SK-N-SH (cell line): Measurements from ENCODE around the gene PLSCR1. TPM values are rescaled to one million over a fixed set of nuclear protein-coding genes. Genes with fewer than 3 reads are reported as not detected.

ENCODE experiments used
- CTCF ChIA-PET: fragments of 300-600, 350-600 bp; formaldehyde crosslinking; extraction: SDS; loops from one replicate; lab custom pipeline; 2021; lab: Yijun Ruan, JAX
- POLR2A ChIA-PET: fragments of 350-600 bp; sonication (Branson Sonifier 250); formaldehyde crosslinking; extraction: SDS; loops from one replicate; lab custom pipeline; 2020; ENCODE audit warnings: antibody characterized with exemption, inconsistent platforms; lab: Yijun Ruan, JAX
- DNase-seq: peaks from one replicate; pipeline ENCODE4 v3.0.0; 2012
- H2AFZ ChIP-seq: fragments of 200-600 bp; sonication (generic); 2 replicates; pipeline ENCODE4 v1.8.1; 2016; ENCODE audit warnings: antibody characterized with exemption, mild to moderate bottlenecking, low read depth
- H3F3A ChIP-seq: fragments of 200-600 bp; sonication (generic); replicated peaks from 2 replicates; pipeline ENCODE3; 2016; ENCODE audit warnings: antibody characterized with exemption, mild to moderate bottlenecking; ENCODE audit not compliant: insufficient read depth
- H3K27ac ChIP-seq, 2 experiments: fragments of 200-500 bp in 1 of 2; fragments of 200-600 bp in 1 of 2; sonication (Bioruptor generic) in 1 of 2; sonication (generic), shearing (Covaris generic) in 1 of 2; 2 replicates each; pipeline versions ENCODE4 v1.5.1 to v1.6.1; 2014 to 2016; ENCODE audit warnings: low read depth in 2 of 2, inconsistent platforms in 1 of 2, low read length in 1 of 2, mild to moderate bottlenecking in 1 of 2, mixed read lengths in 1 of 2
- H3K27me3 ChIP-seq: fragments of 200-600 bp; sonication (generic), shearing (Covaris generic); 2 replicates; pipeline ENCODE4 v1.6.1; 2016; ENCODE audit warnings: mixed run types; ENCODE audit not compliant: insufficient read depth
- H3K36me3 ChIP-seq, 2 experiments: fragments of 200-500 bp in 1 of 2; fragments of 200-600 bp in 1 of 2; sonication (Bioruptor generic) in 1 of 2; sonication (generic) in 1 of 2; replicated peaks in 1 of 2; 2 replicates each; pipeline versions ENCODE3 to v1.5.1; 2014 to 2016; ENCODE audit warnings: low read length in 1 of 2, mild to moderate bottlenecking in 1 of 2; ENCODE audit not compliant: insufficient read depth in 2 of 2, control insufficient read depth in 1 of 2
- H3K4me1 ChIP-seq, 2 experiments: fragments of 200-500 bp in 1 of 2; fragments of 200-600 bp in 1 of 2; sonication (Bioruptor generic) in 1 of 2; sonication (generic), shearing (Covaris generic) in 1 of 2; 2 replicates each; pipeline versions ENCODE4 v1.5.1 to v1.6.1; 2014 to 2016; ENCODE audit warnings: low read depth in 1 of 2, low read length in 1 of 2, mixed run types in 1 of 2; ENCODE audit not compliant: insufficient read depth in 2 of 2, control insufficient read depth in 1 of 2
- H3K4me2 ChIP-seq: fragments of 200-600 bp; sonication (generic), shearing (Covaris generic); 2 replicates; pipeline ENCODE4 v1.6.1; 2017; ENCODE audit warnings: mixed run types
- H3K4me3 ChIP-seq, 2 experiments: fragments of 200-500 bp in 1 of 2; fragments of 200-600 bp in 1 of 2; sonication (Bioruptor generic) in 1 of 2; sonication (generic), shearing (Covaris generic) in 1 of 2; 2 replicates each; pipeline versions ENCODE4 v1.5.1 to v1.8.1; 2014 to 2016; ENCODE audit warnings: low read depth in 2 of 2, inconsistent platforms in 1 of 2, low read length in 1 of 2, mild to moderate bottlenecking in 1 of 2, mixed read lengths in 1 of 2, moderate library complexity in 1 of 2
- H3K79me2 ChIP-seq: fragments of 200-600 bp; sonication (generic); 2 replicates; pipeline ENCODE4 v1.8.1; 2017; ENCODE audit warnings: mild to moderate bottlenecking; ENCODE audit not compliant: insufficient read depth
- H3K9ac ChIP-seq: fragments of 200-600 bp; sonication (generic); 2 replicates; pipeline ENCODE4 v1.6.1; 2017; ENCODE audit warnings: mixed run types
- H3K9me2 ChIP-seq: fragments of 200-600 bp; sonication (generic); 2 replicates; pipeline ENCODE4 v1.6.1; 2017; ENCODE audit warnings: mixed run types
- H3K9me3 ChIP-seq: fragments of 200-600 bp; sonication (generic); 2 replicates; pipeline ENCODE4 v1.6.1; 2017; ENCODE audit warnings: mixed run types, mild to moderate bottlenecking, moderate library complexity
- H4K20me1 ChIP-seq: fragments of 200-600 bp; sonication (generic); 2 replicates; pipeline ENCODE4 v1.6.1; 2017; ENCODE audit warnings: mild to moderate bottlenecking, mixed run types; ENCODE audit not compliant: insufficient read depth
- CHD2 ChIP-seq: fragments of 150-350 bp; IDR thresholded peaks from 2 replicates; pipeline ENCODE4 v1.6.1; 2018; ENCODE audit warnings: low read length; ENCODE audit not compliant: partially characterized antibody
- CTCF ChIP-seq: fragments of 200-600 bp; sonication (generic); IDR thresholded peaks from 2 replicates; pipeline ENCODE4 v1.6.1; 2017; ENCODE audit warnings: antibody characterized with exemption, mild to moderate bottlenecking, moderate library complexity
- GATA2 ChIP-seq: sonication (generic); formaldehyde crosslinking; IDR thresholded peaks from 2 replicates; pipeline ENCODE4 v1.5.0; 2020; ENCODE audit warnings: mild to moderate bottlenecking, missing genetic modification reagents
- MEF2A ChIP-seq: IDR thresholded peaks from 2 replicates; pipeline ENCODE4 v1.4.0; 2012; ENCODE audit warnings: low read depth, borderline replicate concordance
- MXI1 ChIP-seq: IDR thresholded peaks from 2 replicates; pipeline ENCODE4 v1.6.1; 2012; ENCODE audit warnings: mild to moderate bottlenecking, low read depth, low read length, improper control_type of control experiment
- NFIC ChIP-seq: IDR thresholded peaks from 2 replicates; pipeline ENCODE4 v1.4.0; 2012; ENCODE audit warnings: borderline replicate concordance
- NRF1 ChIP-seq: IDR thresholded peaks from 2 replicates; pipeline ENCODE4 v1.6.1; 2012; ENCODE audit warnings: low read depth, mild to moderate bottlenecking, low read length
- PBX3 ChIP-seq: IDR thresholded peaks from 2 replicates; pipeline ENCODE4; 2012
- RAD21 ChIP-seq: IDR thresholded peaks from 2 replicates; pipeline ENCODE4 v1.6.1; 2012; ENCODE audit warnings: mild to moderate bottlenecking, low read length
- RFX5 ChIP-seq: IDR thresholded peaks from 2 replicates; pipeline ENCODE4 v1.6.1; 2012; ENCODE audit warnings: mild to moderate bottlenecking, improper control_type of control experiment, low read length
- RXRA ChIP-seq: IDR thresholded peaks from 2 replicates; pipeline ENCODE4 v1.4.0; 2012; ENCODE audit warnings: low read depth, mild to moderate bottlenecking, borderline replicate concordance
- SIN3A ChIP-seq: IDR thresholded peaks from 2 replicates; pipeline ENCODE4 v1.6.1; 2012; ENCODE audit warnings: low read depth, mild to moderate bottlenecking, low read length, moderate library complexity, borderline replicate concordance
- SMC3 ChIP-seq: IDR thresholded peaks from 2 replicates; pipeline ENCODE4 v1.6.1; 2012; ENCODE audit warnings: low read depth, low read length, improper control_type of control experiment
- TAF1 ChIP-seq: IDR thresholded peaks from 2 replicates; pipeline ENCODE4 v1.6.1; 2012; ENCODE audit warnings: low read depth, mild to moderate bottlenecking, low read length, moderate library complexity, borderline replicate concordance
- USF1 ChIP-seq: IDR thresholded peaks from 2 replicates; pipeline ENCODE4 v1.4.0; 2012; ENCODE audit warnings: low read depth, borderline replicate concordance
- USF2 ChIP-seq: fragments of 150-350 bp; IDR thresholded peaks from 2 replicates; pipeline ENCODE4 v1.6.1; 2017; ENCODE audit warnings: antibody characterized with exemption, low read length, low read depth, borderline replicate concordance
- ZBTB33 ChIP-seq: IDR thresholded peaks from 2 replicates; pipeline ENCODE4 v1.4.0; 2012; ENCODE audit warnings: low read depth, borderline replicate concordance
- WGBS: methylation state at CpG from one replicate; pipeline ENCODE4 v1.1.6; 2017; ENCODE audit warnings: low lambda C conversion rate; 5-methylcytosine and 5-hydroxymethylcytosine counted together
- polyA plus RNA-seq, 3 experiments: library from polyadenylated mRNA; depleted of rRNA; stranded (reverse); fragments of >200 nt; gene quantifications; 2 replicates each; pipeline ENCODE4 v1.2.3, GENCODE V29; 2012

The PLSCR1 gene
- polyA plus RNA-seq, 1 of the 3 experiments (the other 2 are of a cell fraction), result 10.9 TPM

GRCh38 chr3:146558781-146559180, 14.4 kb upstream of the PLSCR1 start:
- Histone ChIP-seq H3K9me3 (no peaks in the 10 kb centered on the region), H4K20me1 (no peaks in the 10 kb centered on the region), H3K4me2 (no peak overlapping the region), H3K27ac (no peak overlapping the region)
- no peak for DNase-seq
- TF ChIP-seq NRF1 (no peak), SMC3 (no peak), CTCF (no peak), USF2 (no peak), MEF2A (no peak), RXRA (no peak), SIN3A (no peak), RFX5 (no peak), TAF1 (no peak)
- TF ChIP-seq, all 33 proteins: peak for 0
- Histone ChIP-seq H3K4me3 (no peak overlapping the region), H2AFZ (no peak overlapping the region), H3F3A (no peaks in the 10 kb centered on the region), H3K36me3 (no peaks in the 10 kb centered on the region), H3K9me2 (no peaks in the 10 kb centered on the region), H3K79me2 (no peaks in the 10 kb centered on the region), H3K9ac (no peak overlapping the region), H3K27me3 (no peaks in the 10 kb centered on the region), H3K4me1 (no peaks in the 10 kb centered on the region)
- CTCF ChIA-PET, result no interaction called here
- POLR2A ChIA-PET, result no interaction called here
- 15% methylated on average over 2 of the region's 2 CpGs for WGBS

- POLR2A ChIA-PET, result no interaction called here
- no peak for DNase-seq
Measured at GRCh38 chr3:146557745-146558144, 13.3 kb upstream of the PLSCR1 start.

More at GRCh38 chr3:146557745-146558144, 13.3 kb upstream of the PLSCR1 start:
- no peak overlapping the region for H3K4me2 ChIP-seq
- H3K27ac ChIP-seq, result no peak overlapping the region
- H3K36me3 ChIP-seq, result no peaks in the 10 kb centered on the region
- no peak overlapping the region for H2AFZ ChIP-seq
- H3K79me2 ChIP-seq, result no peaks in the 10 kb centered on the region
- no peak overlapping the region for H3K4me3 ChIP-seq
- no peaks in the 10 kb centered on the region for H3K9me3 ChIP-seq
- H3F3A ChIP-seq, result no peaks in the 10 kb centered on the region
- CTCF ChIA-PET, result no interaction called here
- no peak overlapping the region for H3K9ac ChIP-seq
- no peak for TF ChIP-seq RAD21
- TF ChIP-seq SMC3, result no peak
- no peak for TF ChIP-seq PBX3
- TF ChIP-seq RXRA, result no peak
- no peak for TF ChIP-seq CHD2
- TF ChIP-seq NFIC, result no peak
- no peak for TF ChIP-seq MXI1
- no peak for TF ChIP-seq USF1
- TF ChIP-seq ZBTB33, result no peak
- TF ChIP-seq GATA2 (CRISPR knock-in tag), result no peak
- no peaks in the 10 kb centered on the region for H3K9me2 ChIP-seq
- WGBS, result 8% methylated on average over 4 of the region's 4 CpGs
- no peaks in the 10 kb centered on the region for H4K20me1 ChIP-seq
- no peaks in the 10 kb centered on the region for H3K4me1 ChIP-seq
- H3K27me3 ChIP-seq, result no peaks in the 10 kb centered on the region
